ENCODE data around the gene HERC4.

DNA sequence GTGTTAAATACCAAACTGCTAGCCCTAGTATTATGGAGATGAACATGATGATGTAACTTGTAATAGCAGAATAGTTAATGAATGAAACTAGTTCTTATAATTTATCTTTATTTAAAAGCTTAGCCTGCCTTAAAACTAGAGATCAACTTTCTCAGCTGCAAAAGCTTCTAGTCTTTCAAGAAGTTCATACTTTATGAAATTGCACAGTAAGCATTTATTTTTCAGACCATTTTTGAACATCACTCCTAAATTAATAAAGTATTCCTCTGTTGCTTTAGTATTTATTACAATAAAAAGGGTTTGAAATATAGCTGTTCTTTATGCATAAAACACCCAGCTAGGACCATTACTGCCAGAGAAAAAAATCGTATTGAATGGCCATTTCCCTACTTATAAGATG is 157.4 kb downstream of the HERC4 start:
- TF ChIP-seq, protein P1, sequence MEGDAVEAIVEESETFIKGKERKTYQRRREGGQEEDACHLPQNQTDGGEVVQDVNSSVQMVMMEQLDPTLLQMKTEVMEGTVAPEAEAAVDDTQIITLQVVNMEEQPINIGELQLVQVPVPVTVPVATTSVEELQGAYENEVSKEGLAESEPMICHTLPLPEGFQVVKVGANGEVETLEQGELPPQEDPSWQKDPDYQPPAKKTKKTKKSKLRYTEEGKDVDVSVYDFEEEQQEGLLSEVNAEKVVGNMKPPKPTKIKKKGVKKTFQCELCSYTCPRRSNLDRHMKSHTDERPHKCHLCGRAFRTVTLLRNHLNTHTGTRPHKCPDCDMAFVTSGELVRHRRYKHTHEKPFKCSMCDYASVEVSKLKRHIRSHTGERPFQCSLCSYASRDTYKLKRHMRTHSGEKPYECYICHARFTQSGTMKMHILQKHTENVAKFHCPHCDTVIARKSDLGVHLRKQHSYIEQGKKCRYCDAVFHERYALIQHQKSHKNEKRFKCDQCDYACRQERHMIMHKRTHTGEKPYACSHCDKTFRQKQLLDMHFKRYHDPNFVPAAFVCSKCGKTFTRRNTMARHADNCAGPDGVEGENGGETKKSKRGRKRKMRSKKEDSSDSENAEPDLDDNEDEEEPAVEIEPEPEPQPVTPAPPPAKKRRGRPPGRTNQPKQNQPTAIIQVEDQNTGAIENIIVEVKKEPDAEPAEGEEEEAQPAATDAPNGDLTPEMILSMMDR (IDR thresholded peaks at IDR 0.05; ENCODE audit: low read depth, low read length, missing input control): no peak
- no peak for TF ChIP-seq EGR1 (IDR thresholded peaks at IDR 0.05; ENCODE audit: low read depth in 2 of 2)
